Central memory CD8-positive, alpha-beta T cell (primary cell): Measurements from ENCODE around the gene UNG.

Source experiments
- ATAC-seq: fragments of 150-1000 bp; cut with Tn5 transposase; replicated peaks from 2 replicates; pipeline ENCODE4 v1.10.0; 2022; ENCODE audit warnings: mild to moderate bottlenecking, moderate FRiP score, moderate number of reproducible peaks; ENCODE audit not compliant: poor library complexity, severe bottlenecking; ENCODE audit errors: extremely low read depth
- DNase-seq, 2 donors: peaks; one replicate each; pipeline ENCODE4 v3.0.0; 2021; ENCODE audit warnings: low spot score in 2 of 2
- H3K27ac Mint-ChIP-seq: one replicate; pipeline ENCODE4 v1.8.0; 2022; ENCODE audit warnings: low read depth, mild to moderate bottlenecking, moderate library complexity, mixed read lengths
- H3K27me3 Mint-ChIP-seq: one replicate; pipeline ENCODE4 v1.8.0; 2022; ENCODE audit warnings: mixed read lengths
- H3K36me3 Mint-ChIP-seq: one replicate; pipeline ENCODE4 v1.8.0; 2022; ENCODE audit warnings: mild to moderate bottlenecking, moderate library complexity, mixed read lengths; ENCODE audit not compliant: insufficient read depth
- H3K4me1 Mint-ChIP-seq: one replicate; pipeline ENCODE4 v1.8.0; 2022; ENCODE audit warnings: mixed read lengths
- H3K4me3 Mint-ChIP-seq: one replicate; pipeline ENCODE4 v1.8.0; 2022; ENCODE audit warnings: mild to moderate bottlenecking, moderate library complexity, mixed read lengths
- H3K9me3 Mint-ChIP-seq: one replicate; pipeline ENCODE4 v1.8.0; 2022; ENCODE audit warnings: mixed read lengths

UNG gene

DNA sequence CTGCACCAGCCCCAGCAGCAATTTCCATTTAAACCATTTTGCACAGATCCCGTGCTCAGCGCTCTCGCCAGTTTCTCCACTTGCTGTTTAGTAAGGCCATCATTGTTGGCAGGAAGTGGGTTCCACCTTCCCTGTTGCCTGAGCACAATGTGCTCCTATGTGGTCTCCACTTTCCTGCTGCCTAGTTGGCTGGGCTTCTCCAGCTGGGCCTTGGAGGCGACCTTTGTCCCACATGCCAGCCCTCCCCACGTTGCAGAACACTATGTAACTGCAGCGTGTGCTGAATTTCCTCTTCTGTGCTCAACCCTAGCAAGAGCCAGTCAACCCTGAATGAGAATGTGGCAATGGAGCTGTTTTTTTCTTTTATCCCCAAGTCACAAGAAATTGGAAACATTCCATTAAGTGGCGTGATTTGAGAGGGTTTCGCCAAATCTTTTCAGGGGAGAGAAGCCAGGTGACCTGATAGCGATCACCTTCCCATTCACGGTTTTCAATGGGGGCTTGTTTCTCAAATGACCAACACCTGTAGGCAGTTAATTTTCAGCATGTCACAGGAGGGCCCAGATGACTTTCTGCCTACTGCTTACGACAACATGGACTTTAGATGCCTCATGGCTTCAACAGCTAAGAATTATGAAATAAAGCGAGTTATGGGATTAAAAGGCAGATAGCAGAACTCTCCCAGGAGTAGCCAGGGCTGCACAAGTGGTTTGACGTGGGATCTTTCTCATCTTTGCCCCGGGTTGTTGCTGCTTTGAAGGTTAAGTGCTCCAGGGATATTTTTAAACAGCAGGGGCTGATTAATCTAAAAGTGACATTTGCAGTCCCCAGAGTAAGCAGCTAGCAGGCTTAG, 18.6 kb downstream of the UNG start, which contains the start of gene ACACB:
TSS of gene ACACB (plus strand) at position 830 of the 853 bp plus-strand sequence. CDS start 22,819 bp downstream, outside the sequence.
- no peaks in the 10 kb centered on the region for H3K9me3 Mint-ChIP-seq
- H3K27ac Mint-ChIP-seq, result no peak within 1 kb of the TSS
- H3K4me1 Mint-ChIP-seq, result peaks cover 11% of the 10 kb centered on the region
- H3K36me3 Mint-ChIP-seq, result peaks cover 3% of the 10 kb centered on the region
- no peak for DNase-seq
- ATAC-seq, result no peak
- no peak within 1 kb of the TSS for H3K4me3 Mint-ChIP-seq
- no peaks in the 10 kb centered on the region for H3K27me3 Mint-ChIP-seq

DNA sequence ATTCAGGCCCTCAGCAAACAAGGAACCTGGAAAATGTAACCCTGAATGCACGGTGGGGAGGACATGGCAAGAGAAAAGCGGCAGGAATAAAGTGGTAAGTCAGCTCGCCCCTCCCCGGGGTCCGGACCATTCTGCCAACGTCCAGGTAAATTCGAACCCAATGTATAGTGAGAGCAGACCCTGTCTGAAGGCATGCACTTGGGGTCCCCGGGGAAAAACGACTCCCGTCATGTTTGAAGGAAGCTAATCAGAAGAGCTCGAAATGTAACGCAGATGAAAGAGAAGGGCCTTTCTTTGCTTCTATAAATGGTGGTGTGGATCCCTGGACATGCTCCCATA, 19.2 kb downstream of the UNG start:
- Mint-ChIP-seq H3K9me3 (no peaks in the 10 kb centered on the region), H3K27ac (no peak overlapping the region), H3K4me3 (no peak overlapping the region), H3K4me1 (peaks cover 11% of the 10 kb centered on the region), H3K36me3 (peaks cover 1% of the 10 kb centered on the region), H3K27me3 (no peaks in the 10 kb centered on the region)
- DNase-seq (no peak), ATAC-seq (no peak)

GRCh38 chr12:109120095-109120494, 22.7 kb downstream of the UNG start:
- DNase-seq (no peak), ATAC-seq (no peak)
- H3K27me3 Mint-ChIP-seq, result no peaks in the 10 kb centered on the region
- no peaks in the 10 kb centered on the region for H3K9me3 Mint-ChIP-seq
- no peak overlapping the region for H3K4me3 Mint-ChIP-seq
- no peak overlapping the region for H3K27ac Mint-ChIP-seq
- peaks cover 1% of the 10 kb centered on the region for H3K36me3 Mint-ChIP-seq
- peaks cover 6% of the 10 kb centered on the region for H3K4me1 Mint-ChIP-seq

- Mint-ChIP-seq H3K27ac (no peak overlapping the region), H3K9me3 (no peaks in the 10 kb centered on the region), H3K4me1 (peaks cover 10% of the 10 kb centered on the region), H3K36me3 (peaks cover 1% of the 10 kb centered on the region), H3K4me3 (no peak overlapping the region), H3K27me3 (no peaks in the 10 kb centered on the region)
- no peak for DNase-seq
- ATAC-seq, result no peak
Observed at GRCh38 chr12:109120557-109120956, 23.2 kb downstream of the UNG start.

GRCh38 chr12:109121346-109121880, 24.0 kb downstream of the UNG start:
- Mint-ChIP-seq H3K36me3 (no peaks in the 10 kb centered on the region), H3K4me1 (peaks cover 11% of the 10 kb centered on the region), H3K27me3 (no peaks in the 10 kb centered on the region), H3K4me3 (no peak overlapping the region), H3K9me3 (no peaks in the 10 kb centered on the region), H3K27ac (no peak overlapping the region)
- no peak for DNase-seq
- no peak for ATAC-seq

DNA sequence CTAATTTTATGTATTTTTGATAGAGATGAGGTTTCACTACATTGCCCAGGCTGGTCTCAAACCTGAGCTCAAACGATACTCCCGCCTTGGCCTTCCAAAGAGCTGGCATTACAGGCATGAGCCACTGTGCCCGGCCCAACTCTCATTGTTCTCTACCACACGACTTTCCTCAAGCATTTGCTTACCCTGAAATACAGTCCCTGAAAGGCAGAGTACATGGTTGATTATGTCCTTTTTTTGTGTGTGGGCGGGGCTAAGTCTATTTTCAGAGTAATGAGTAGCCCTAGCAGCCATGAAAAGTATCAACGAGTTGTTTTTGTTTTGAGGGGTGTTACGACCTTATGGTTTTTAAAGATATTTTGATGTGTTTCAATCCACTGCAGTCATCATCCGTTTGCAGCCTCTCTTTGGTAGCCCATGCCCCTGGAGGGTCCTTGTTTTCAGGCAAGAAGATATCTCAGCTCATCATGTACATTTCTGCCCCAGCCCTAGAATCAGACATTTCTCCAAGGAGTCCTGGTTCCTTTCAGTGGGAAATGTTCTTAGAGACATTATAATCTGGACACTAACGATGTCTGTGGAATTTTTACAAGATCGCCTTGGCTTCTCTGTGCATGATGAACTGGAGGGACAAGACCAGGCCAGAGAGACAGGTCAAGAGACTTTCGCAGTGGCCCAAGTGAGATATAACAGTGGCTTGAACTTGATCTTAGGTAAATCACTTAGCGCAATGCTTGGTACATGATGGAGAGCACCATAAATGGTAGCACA, 27.7 kb downstream of the UNG start:
- H3K27me3 Mint-ChIP-seq, result no peaks in the 10 kb centered on the region
- ATAC-seq (no peak), DNase-seq (no peak)
- no peak overlapping the region for H3K4me3 Mint-ChIP-seq
- no peak overlapping the region for H3K27ac Mint-ChIP-seq
- H3K9me3 Mint-ChIP-seq, result no peaks in the 10 kb centered on the region
- no peaks in the 10 kb centered on the region for H3K36me3 Mint-ChIP-seq
- peaks cover 11% of the 10 kb centered on the region for H3K4me1 Mint-ChIP-seq

DNA sequence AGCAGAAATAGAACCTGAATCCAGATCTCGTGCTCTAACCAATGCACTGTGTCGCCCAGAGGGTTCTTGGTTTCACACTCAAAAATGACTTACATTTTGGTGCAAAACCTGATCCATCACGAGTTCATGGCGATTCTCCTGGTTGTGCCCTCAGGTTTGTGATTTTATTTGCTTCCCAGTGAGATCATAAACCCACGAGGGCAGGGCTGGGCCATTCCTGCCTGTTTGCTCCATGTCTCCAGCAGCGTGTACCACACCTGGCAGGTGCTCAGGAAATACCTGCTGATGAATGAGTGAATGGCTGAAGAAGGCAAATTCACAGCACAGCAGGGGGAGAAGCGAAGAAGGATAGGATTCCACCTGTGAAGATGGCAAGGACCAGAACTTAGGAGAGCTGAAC, 28.4 kb downstream of the UNG start:
- H3K27ac Mint-ChIP-seq, result no peak overlapping the region
- no peak for DNase-seq
- H3K4me1 Mint-ChIP-seq, result peaks cover 11% of the 10 kb centered on the region
- ATAC-seq, result no peak
- H3K4me3 Mint-ChIP-seq, result no peak overlapping the region
- H3K27me3 Mint-ChIP-seq, result no peaks in the 10 kb centered on the region
- no peaks in the 10 kb centered on the region for H3K36me3 Mint-ChIP-seq
- no peaks in the 10 kb centered on the region for H3K9me3 Mint-ChIP-seq

DNA sequence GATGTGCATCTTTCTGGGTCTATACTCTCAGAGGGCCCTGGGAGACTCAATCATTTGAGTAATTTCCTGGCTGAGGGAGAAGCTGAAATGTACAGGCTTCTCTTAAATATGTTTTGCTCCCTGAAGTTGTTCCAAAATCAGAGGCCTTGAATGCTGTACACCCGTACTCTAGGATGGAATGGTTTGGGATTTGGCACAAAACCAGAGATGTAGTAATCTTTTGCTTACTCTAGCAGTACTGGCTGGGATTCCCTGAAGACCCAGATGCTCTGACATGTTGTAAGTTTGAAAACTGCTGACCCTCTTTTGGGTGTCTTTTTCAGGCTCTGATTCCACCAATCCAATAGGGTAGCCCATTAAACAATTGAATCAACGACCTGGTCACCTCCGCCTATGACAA, 29.4 kb downstream of the UNG start:
- no peak overlapping the region for H3K27ac Mint-ChIP-seq

DNA sequence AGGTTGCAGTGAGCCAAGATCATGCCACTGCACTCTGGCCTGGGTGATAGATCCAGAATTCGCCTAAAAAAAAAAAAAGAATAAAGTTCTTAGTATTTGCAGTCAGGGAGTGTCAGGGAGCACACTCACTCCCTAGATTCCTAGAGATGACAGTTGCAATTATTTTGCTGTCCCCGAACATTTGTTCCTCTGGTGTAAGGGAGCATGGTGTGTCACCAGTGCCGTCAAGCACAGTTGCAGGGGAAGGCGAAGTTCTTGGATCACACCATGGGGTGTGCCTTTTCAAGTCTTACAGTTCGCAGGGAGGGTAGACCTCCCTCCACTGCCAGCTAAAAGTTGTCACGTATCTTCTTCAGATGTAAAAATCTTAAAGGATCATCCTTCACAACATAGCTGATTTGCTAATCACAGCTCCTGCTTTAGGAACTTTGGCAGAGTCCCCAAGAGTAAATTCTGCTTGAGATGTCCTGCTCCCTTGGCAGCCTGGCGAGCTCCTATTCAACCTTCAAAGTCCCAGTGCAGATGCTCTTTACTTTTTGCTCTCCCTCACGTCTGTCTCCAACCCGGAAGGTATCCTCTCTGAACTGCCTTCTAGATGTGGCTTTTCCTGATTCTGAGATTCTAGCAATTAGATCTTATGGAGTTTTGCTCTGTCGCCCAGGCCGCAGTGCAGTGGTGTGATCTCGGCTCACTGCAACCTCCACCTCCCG, 30.3 kb downstream of the UNG start:
- ATAC-seq, result no peak
- H3K27me3 Mint-ChIP-seq, result no peaks in the 10 kb centered on the region

More for the DNA sequence above, 29.4 kb downstream of the UNG start:
- H3K9me3 Mint-ChIP-seq, result no peaks in the 10 kb centered on the region
- no peak for DNase-seq
- ATAC-seq, result no peak
- no peak overlapping the region for H3K4me3 Mint-ChIP-seq
- no peaks in the 10 kb centered on the region for H3K36me3 Mint-ChIP-seq
- H3K27me3 Mint-ChIP-seq, result no peaks in the 10 kb centered on the region
- H3K4me1 Mint-ChIP-seq, result peaks cover 11% of the 10 kb centered on the region

DNA sequence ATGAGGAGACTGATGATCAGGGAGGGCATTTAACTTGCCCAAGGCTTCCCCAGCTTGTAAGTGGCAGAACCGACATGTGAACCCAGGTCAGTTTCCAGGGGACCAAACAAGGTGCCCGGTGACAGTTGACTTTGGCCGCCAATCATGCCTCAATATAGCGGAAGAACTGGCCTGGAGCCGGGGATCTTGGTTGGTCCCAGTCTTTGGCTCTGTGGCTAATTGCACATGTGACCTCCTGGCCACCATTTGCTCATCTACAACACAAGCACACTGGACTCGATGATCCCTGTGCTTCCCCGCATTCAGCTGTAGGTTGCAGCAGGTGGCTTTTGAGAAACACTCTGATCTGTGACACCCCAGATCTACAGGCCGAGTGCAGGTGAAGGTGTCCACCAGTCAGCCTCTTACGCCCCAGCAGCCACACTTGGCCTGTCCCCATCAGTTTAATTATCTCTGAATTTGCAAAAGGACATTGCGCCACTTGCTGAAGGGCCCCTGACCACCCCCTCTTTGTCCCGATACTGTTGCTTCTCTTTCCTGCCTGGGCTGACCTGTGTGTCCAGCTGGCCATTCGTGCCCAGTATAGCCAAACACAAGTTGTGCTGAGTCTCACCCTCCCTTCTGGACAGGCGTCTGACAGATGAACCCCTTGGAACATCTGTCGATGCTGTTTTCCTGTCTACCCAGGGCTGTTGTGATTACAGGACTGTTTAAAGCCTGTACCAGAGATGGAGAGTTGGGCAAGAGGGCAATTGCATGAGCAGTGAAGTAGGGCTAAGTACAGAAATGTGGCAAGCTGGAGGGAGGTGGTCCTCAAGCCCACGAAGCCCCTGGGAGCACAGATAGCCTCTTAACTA, 33.1 kb downstream of the UNG start:
- DNase-seq, result no peak
- Mint-ChIP-seq H3K36me3 (peaks cover 3% of the 10 kb centered on the region), H3K27ac (no peak overlapping the region), H3K9me3 (no peaks in the 10 kb centered on the region), H3K27me3 (no peaks in the 10 kb centered on the region), H3K4me3 (no peak overlapping the region), H3K4me1 (peaks cover 6% of the 10 kb centered on the region)
- ATAC-seq, result no peak

More for the DNA sequence above, 30.3 kb downstream of the UNG start:
- Mint-ChIP-seq H3K9me3 (no peaks in the 10 kb centered on the region), H3K4me1 (peaks cover 11% of the 10 kb centered on the region), H3K36me3 (peaks cover 2% of the 10 kb centered on the region), H3K27ac (no peak overlapping the region), H3K4me3 (no peak overlapping the region)
- no peak for DNase-seq

- Mint-ChIP-seq H3K27ac (no peak overlapping the region), H3K4me1 (no peaks in the 10 kb centered on the region), H3K27me3 (no peaks in the 10 kb centered on the region), H3K9me3 (no peaks in the 10 kb centered on the region), H3K36me3 (peaks cover 3% of the 10 kb centered on the region), H3K4me3 (no peak overlapping the region)
- no peak for DNase-seq
- no peak for ATAC-seq
Observed at GRCh38 chr12:109131154-109132050, 34.0 kb downstream of the UNG start.
